IPS DF 4.7 (cell line): ENCODE results near the gene MRPL43.
"Not testable (repeated sequence)": the region's sequence is repeated elsewhere in the genome, so short reads cannot be mapped to it uniquely, and the experiment has no call there.

Experiments used
- DNase-seq: peaks from one replicate; pipeline ENCODE4 v3.0.0-alpha.2; 2013; ENCODE audit warnings: low spot score; ENCODE audit errors: extremely low read depth

Gene MRPL43

GRCh38 chr10:100986952-100987684, at the start of gene MRPL43, which contains the start of gene TWNK:
Gene MRPL43, minus strand, starts transcription at chr10:100987497. Its CDS starts 54 bp downstream, at chr10:100987443.
Gene TWNK, plus strand, starts transcription at chr10:100987543. Its CDS starts 668 bp downstream, at chr10:100988211.
- no peak for DNase-seq

- DNase-seq, result no peak
Observed at GRCh38 chr10:101036726-101037125, 49.4 kb upstream of the MRPL43 start.

- DNase-seq, result no peak
Observed at GRCh38 chr10:101035916-101036702, 48.8 kb upstream of the MRPL43 start.

- no peak for DNase-seq
Observed at GRCh38 chr10:101035314-101035713, 48.0 kb upstream of the MRPL43 start.

GRCh38 chr10:101034404-101034803, 47.1 kb upstream of the MRPL43 start:
- not testable (repeated sequence) for DNase-seq

- DNase-seq, result no peak
Observed at GRCh38 chr10:101033276-101033675, 46.0 kb upstream of the MRPL43 start.

- DNase-seq, result no peak
Observed at GRCh38 chr10:101032637-101033224, 45.4 kb upstream of the MRPL43 start.

- DNase-seq, result no peak
Observed at GRCh38 chr10:101031796-101032636, 44.7 kb upstream of the MRPL43 start.

- no peak for DNase-seq
Observed at GRCh38 chr10:101031128-101031795, 44.0 kb upstream of the MRPL43 start, which contains the start of the genes PDZD7 and SFXN3. Gene PDZD7, minus strand, starts transcription at chr10:101031129. Its CDS starts 910 bp downstream, at chr10:101030219. Gene SFXN3, plus strand, starts transcription at chr10:101031234. Its CDS starts 3,461 bp downstream, at chr10:101034695.

GRCh38 chr10:101030496-101031127, 43.3 kb upstream of the MRPL43 start:
- no peak for DNase-seq

GRCh38 chr10:101029520-101030295, 42.4 kb upstream of the MRPL43 start:
- no peak for DNase-seq

GRCh38 chr10:101028446-101029337, 41.4 kb upstream of the MRPL43 start:
- DNase-seq, result no peak

- no peak for DNase-seq
Observed at GRCh38 chr10:101027106-101027720, 39.9 kb upstream of the MRPL43 start.

- no peak for DNase-seq
Observed at GRCh38 chr10:101022967-101023705, 35.8 kb upstream of the MRPL43 start.

- no peak for DNase-seq
Observed at GRCh38 chr10:101021692-101022251, 34.5 kb upstream of the MRPL43 start.

GRCh38 chr10:101021239-101021638, 33.9 kb upstream of the MRPL43 start:
- no peak for DNase-seq
